ENCODE measurements around the gene ERH. TPM values are rescaled to one million over a fixed set of nuclear protein-coding genes. Genes with fewer than 3 reads are reported as not detected.

Gene ERH
- total RNA-seq, 4 donors from 2014 or later = 52.6 to 88.0 (median 74.3) TPM

- H3K4me3 ChIP-seq (replicated peaks in 1 of 3) = no peak overlapping the region
- no peaks in the 10 kb centered on the region for H3K27me3 ChIP-seq
- no peaks in the 10 kb centered on the region for H3K4me1 ChIP-seq
- H3K27ac ChIP-seq = no peak overlapping the region
- no peak for TF ChIP-seq POLR2A (IDR thresholded peaks at IDR 0.05)
- no peak for TF ChIP-seq CTCF (IDR thresholded peaks at IDR 0.05)
- H3K9me3 ChIP-seq = no peaks in the 10 kb centered on the region
- intact Hi-C loops (cut with DNase I) = no loop called here
- H3K36me3 ChIP-seq = no peaks in the 10 kb centered on the region
- DNase-seq = no peak
- WGBS, 2 donors = 69 to 73% methylated on average over 2 of the region's 2 CpGs
Measured at GRCh38 chr14:69432364-69432763, 34.3 kb upstream of the ERH start.

GRCh38 chr14:69430306-69430939 is 32.3 kb upstream of the ERH start:
- no peak for DNase-seq
- intact Hi-C loops (cut with DNase I) = no loop called here
- no peaks in the 10 kb centered on the region for H3K9me3 ChIP-seq
- no peaks in the 10 kb centered on the region for H3K4me1 ChIP-seq
- no peak overlapping the region for H3K27ac ChIP-seq
- TF ChIP-seq POLR2A (IDR thresholded peaks at IDR 0.05) (no peak), CTCF (IDR thresholded peaks at IDR 0.05) (no peak)
- no peak overlapping the region for H3K4me3 ChIP-seq (replicated peaks in 1 of 3)
- WGBS, 2 donors = 96% methylated on average over 1 of the region's 1 CpG
- H3K27me3 ChIP-seq = no peaks in the 10 kb centered on the region
- peaks cover 0 to 7% of the 10 kb centered on the region in 2 donors for H3K36me3 ChIP-seq

GRCh38 chr14:69429643-69430042 is 31.5 kb upstream of the ERH start:
- Histone ChIP-seq H3K9me3 (no peaks in the 10 kb centered on the region), H3K4me1 (no peaks in the 10 kb centered on the region), H3K4me3 (replicated peaks in 1 of 3) (no peak overlapping the region), H3K27ac (no peak overlapping the region), H3K36me3 (peaks cover 0 to 7% of the 10 kb centered on the region in 2 donors), H3K27me3 (no peaks in the 10 kb centered on the region)
- DNase-seq = no peak
- TF ChIP-seq POLR2A (IDR thresholded peaks at IDR 0.05) = no peak
- TF ChIP-seq CTCF (IDR thresholded peaks at IDR 0.05) = no peak
- intact Hi-C loops (cut with DNase I) = no loop called here

- intact Hi-C loops (cut with DNase I) = no loop called here
- 90% methylated on average over 6 of the region's 6 CpGs for WGBS, 2 donors
- H3K36me3 ChIP-seq = peaks cover 0 to 7% of the 10 kb centered on the region in 2 donors
Measured at GRCh38 chr14:69428289-69428998, 30.3 kb upstream of the ERH start.

More at GRCh38 chr14:69428289-69428998, 30.3 kb upstream of the ERH start:
- no peaks in the 10 kb centered on the region for H3K27me3 ChIP-seq
- no peak for DNase-seq
- H3K4me1 ChIP-seq = no peaks in the 10 kb centered on the region
- no peaks in the 10 kb centered on the region for H3K9me3 ChIP-seq
- no peak overlapping the region for H3K4me3 ChIP-seq (replicated peaks in 1 of 3)
- H3K27ac ChIP-seq = no peak overlapping the region
- TF ChIP-seq CTCF (IDR thresholded peaks at IDR 0.05) (no peak), POLR2A (IDR thresholded peaks at IDR 0.05) (no peak)

Measured in thyroid gland (tissue), 4 donors.